ENCODE data around the gene FMO5.
"Not testable (repeated sequence)": the region's sequence is repeated elsewhere in the genome, so short reads cannot be mapped to it uniquely, and the experiment has no call there.

The FMO5 gene

GRCh38 chr1:147238925-147239820 lies 14.0 kb upstream of the FMO5 start:
- DNase-seq, result no peak

GRCh38 chr1:147238053-147238902 lies 13.1 kb upstream of the FMO5 start:
- DNase-seq, result no peak

- DNase-seq, result no peak
Observed at GRCh38 chr1:147236959-147237791, 12.0 kb upstream of the FMO5 start.

GRCh38 chr1:147236448-147236847 lies 11.3 kb upstream of the FMO5 start:
- DNase-seq, result no peak

- DNase-seq, result no peak
Observed at GRCh38 chr1:147235822-147236221, 10.7 kb upstream of the FMO5 start.

- not testable (repeated sequence) for DNase-seq
Observed at GRCh38 chr1:147233903-147234302, 8.8 kb upstream of the FMO5 start.

- DNase-seq, result not testable (repeated sequence)
Observed at GRCh38 chr1:147231032-147231431, 5.9 kb upstream of the FMO5 start.

- DNase-seq, result no peak
Observed at GRCh38 chr1:147223740-147224615, 1.2 kb downstream of the FMO5 start.

- DNase-seq, result no peak
Observed at GRCh38 chr1:147218606-147219005, 6.5 kb downstream of the FMO5 start.

- no peak for DNase-seq
Observed at GRCh38 chr1:147217141-147217540, 8.0 kb downstream of the FMO5 start.

- DNase-seq, result no peak
Observed at GRCh38 chr1:147216124-147216523, 9.0 kb downstream of the FMO5 start.

- no peak for DNase-seq
Observed at GRCh38 chr1:147215540-147215916, 9.6 kb downstream of the FMO5 start.

GRCh38 chr1:147214842-147215539 lies 10.1 kb downstream of the FMO5 start:
- DNase-seq, result no peak

GRCh38 chr1:147214325-147214724 lies 10.8 kb downstream of the FMO5 start:
- DNase-seq, result no peak

- no peak for DNase-seq
Observed at GRCh38 chr1:147213271-147213670, 11.9 kb downstream of the FMO5 start.

GRCh38 chr1:147211577-147211976 lies 13.6 kb downstream of the FMO5 start:
- no peak for DNase-seq

GRCh38 chr1:147210987-147211386 lies 14.2 kb downstream of the FMO5 start:
- no peak for DNase-seq

- no peak for DNase-seq
Observed at GRCh38 chr1:147209825-147210821, 15.0 kb downstream of the FMO5 start.

- no peak for DNase-seq
Observed at GRCh38 chr1:147208619-147209018, 16.5 kb downstream of the FMO5 start.

GRCh38 chr1:147207192-147207591 lies 17.9 kb downstream of the FMO5 start:
- DNase-seq, result no peak
